ENCODE measurements around the gene GCK.

The GCK gene

GRCh38 chr7:44222776-44223261 lies 33.6 kb upstream of the GCK start:
- no peak for DNase-seq (ENCODE audit: low spot score)

GRCh38 chr7:44222074-44222473 lies 32.8 kb upstream of the GCK start:
- DNase-seq (ENCODE audit: low spot score): no peak

- DNase-seq (ENCODE audit: low spot score): no peak
Measured at GRCh38 chr7:44221231-44221791, 32.1 kb upstream of the GCK start.

- no peak for DNase-seq (ENCODE audit: low spot score)
Measured at GRCh38 chr7:44220358-44221112, 31.3 kb upstream of the GCK start.

- DNase-seq (ENCODE audit: low spot score): no peak
Measured at GRCh38 chr7:44220046-44220357, 30.8 kb upstream of the GCK start.

GRCh38 chr7:44219371-44220045 lies 30.3 kb upstream of the GCK start:
- no peak for DNase-seq (ENCODE audit: low spot score)

- DNase-seq (ENCODE audit: low spot score): no peak
Measured at GRCh38 chr7:44218418-44219201, 29.4 kb upstream of the GCK start.

- DNase-seq (ENCODE audit: low spot score): no peak
Measured at GRCh38 chr7:44217852-44218402, 28.7 kb upstream of the GCK start.

GRCh38 chr7:44217223-44217714 lies 28.0 kb upstream of the GCK start:
- no peak for DNase-seq (ENCODE audit: low spot score)

GRCh38 chr7:44216521-44217222 lies 27.4 kb upstream of the GCK start:
- peak; percentile 81 for DNase-seq (ENCODE audit: low spot score)

- no peak for DNase-seq (ENCODE audit: low spot score)
Measured at GRCh38 chr7:44216019-44216418, 26.8 kb upstream of the GCK start.

- DNase-seq (ENCODE audit: low spot score): no peak
Measured at GRCh38 chr7:44215531-44215930, 26.3 kb upstream of the GCK start.

- DNase-seq (ENCODE audit: low spot score): no peak
Measured at GRCh38 chr7:44213877-44214388, 24.7 kb upstream of the GCK start.

GRCh38 chr7:44213206-44213876 lies 24.1 kb upstream of the GCK start:
- no peak for DNase-seq (ENCODE audit: low spot score)

GRCh38 chr7:44212581-44213184 lies 23.4 kb upstream of the GCK start:
- DNase-seq (ENCODE audit: low spot score): no peak

- peak; percentile 38 for DNase-seq (ENCODE audit: low spot score)
Measured at GRCh38 chr7:44212018-44212417, 22.8 kb upstream of the GCK start.

- no peak for DNase-seq (ENCODE audit: low spot score)
Measured at GRCh38 chr7:44211126-44211675, 22.0 kb upstream of the GCK start.

- no peak for DNase-seq (ENCODE audit: low spot score)
Measured at GRCh38 chr7:44210107-44210506, 20.9 kb upstream of the GCK start.

- no peak for DNase-seq (ENCODE audit: low spot score)
Measured at GRCh38 chr7:44208085-44208484, 18.8 kb upstream of the GCK start.

GRCh38 chr7:44206008-44206407 lies 16.8 kb upstream of the GCK start:
- no peak for DNase-seq (ENCODE audit: low spot score)

Data from cerebellar cortex (tissue), 1 donor.